ENCODE measurements around the gene SKA3. TPM values are rescaled to one million over a fixed set of nuclear protein-coding genes. Genes with fewer than 3 reads are reported as not detected.

Gene SKA3
- total RNA-seq, 1 experiment from 2014 or later = 61.8 TPM

GRCh38 chr13:21119526-21119925 lies 56.8 kb downstream of the SKA3 start:
- no peak overlapping the region for H3K18ac ChIP-seq (ENCODE audit: insufficient read length, low read depth, low read length)
- peaks cover 13 to 19% of the 10 kb centered on the region in 2 experiments for H3K9me3 Mint-ChIP-seq
- H2BK5ac ChIP-seq (ENCODE audit: insufficient read length, low read length) = no peak overlapping the region
- H2BK12ac ChIP-seq (ENCODE audit: insufficient read length, low read depth, low read length) = no peak overlapping the region
- H2AK5ac ChIP-seq (ENCODE audit: insufficient read length, low read length) = no peak overlapping the region
- no peak overlapping the region for H3K23ac ChIP-seq (ENCODE audit: insufficient read length, low read depth, low read length)
- no peak overlapping the region for H2AFZ ChIP-seq (ENCODE audit: low read length)
- H3T11ph ChIP-seq (ENCODE audit: low read length) = no peak overlapping the region
- no peak for TF ChIP-seq CTCF (conservative IDR thresholded peaks at IDR 0.05)
- no peaks in the 10 kb centered on the region for H3K23me2 ChIP-seq (ENCODE audit: insufficient read length, low read depth, low read length, poor library complexity, severe bottlenecking)
- no peaks in the 10 kb centered on the region for H4K20me1 ChIP-seq (ENCODE audit: control insufficient read depth, insufficient read depth, insufficient read length)
- H3K9ac ChIP-seq (ENCODE audit: extremely low read depth, insufficient read length, low read length) = no peak overlapping the region
- no peak overlapping the region for H3K14ac ChIP-seq (ENCODE audit: insufficient read depth, low read length)
- H3K27me3 Mint-ChIP-seq (ENCODE audit: low read depth) = no peaks in the 10 kb centered on the region
- no peak overlapping the region for H3K27ac Mint-ChIP-seq
- no peak overlapping the region for H2BK120ac ChIP-seq (ENCODE audit: low read depth, low read length, poor library complexity, severe bottlenecking)
- no peak for DNase-seq
- no peaks in the 10 kb centered on the region for H3K27me3 ChIP-seq (ENCODE audit: insufficient read depth, low read length)
- no peak overlapping the region for H4K5ac ChIP-seq (ENCODE audit: insufficient read length, low read depth, low read length)
- no peaks in the 10 kb centered on the region for H3K79me2 ChIP-seq (ENCODE audit: insufficient read depth, low read length)
- H3K4me1 ChIP-seq (ENCODE audit: insufficient read depth, low read length) = peaks cover 7% of the 10 kb centered on the region; the same call in 1 of the 2 replicates
- peaks cover 36 to 37% of the 10 kb centered on the region in 2 experiments for H3K4me1 Mint-ChIP-seq
- no peak overlapping the region for H2BK15ac ChIP-seq (ENCODE audit: low read depth, low read length)
- no peak overlapping the region for H3K4me2 ChIP-seq (ENCODE audit: insufficient read depth, insufficient read length, low read length)
- H3K4me3 Mint-ChIP-seq = no peak overlapping the region
- no peaks in the 10 kb centered on the region for H3K79me1 ChIP-seq (ENCODE audit: insufficient read depth, low read depth, low read length, poor library complexity, severe bottlenecking)
- no peak overlapping the region for H4K91ac ChIP-seq (ENCODE audit: insufficient read length, low read depth, low read length)
- H3K9me3 ChIP-seq (ENCODE audit: control insufficient read depth, low read depth, low read length) = no peaks in the 10 kb centered on the region
- no peak overlapping the region for H3K56ac ChIP-seq (ENCODE audit: insufficient read length, low read depth, low read length)
- no peak overlapping the region for H4K8ac ChIP-seq (replicated peaks; ENCODE audit: insufficient read length, low read depth, low read length)
- no peak overlapping the region for H3K27ac ChIP-seq (ENCODE audit: insufficient read length, low read depth, low read length)
- H2BK20ac ChIP-seq (ENCODE audit: low read depth, low read length, poor library complexity, severe bottlenecking) = no peak overlapping the region
- no peak overlapping the region for H3K4ac ChIP-seq (ENCODE audit: low read depth, low read length)
- peaks cover 0 to 15% (median 2%) of the 10 kb centered on the region in 3 experiments for H3K36me3 Mint-ChIP-seq (ENCODE audit: insufficient read depth in 1 of 3, low read depth in 3 of 3)
- no CpG with 5 or more reads among the region's 2 CpGs for WGBS (ENCODE audit: extremely low coverage, insufficient read length, low lambda C conversion rate)
